Mammary epithelial cell (primary cell): Measurements from ENCODE around the gene GFOD2.

Experiments
- EZH2 ChIP-seq: IDR thresholded peaks from 2 replicates; pipeline ENCODE4 v1.6.1; 2012; ENCODE audit warnings: low read length, inconsistent platforms, borderline replicate concordance
- TF ChIP-seq, protein P1 (sequence below), 2 donors: IDR thresholded peaks in 1 of 2; conservative IDR thresholded peaks in 1 of 2; 2 replicates each; pipeline ENCODE4 v1.5.1; 2011 to 2012; ENCODE audit warnings: inconsistent platforms in 2 of 2, low read length in 2 of 2, mild to moderate bottlenecking in 2 of 2, control low read depth in 1 of 2, low read depth in 1 of 2; ENCODE audit not compliant: insufficient read depth in 1 of 2; ENCODE audit errors: extremely low read depth in 1 of 2

DNA sequence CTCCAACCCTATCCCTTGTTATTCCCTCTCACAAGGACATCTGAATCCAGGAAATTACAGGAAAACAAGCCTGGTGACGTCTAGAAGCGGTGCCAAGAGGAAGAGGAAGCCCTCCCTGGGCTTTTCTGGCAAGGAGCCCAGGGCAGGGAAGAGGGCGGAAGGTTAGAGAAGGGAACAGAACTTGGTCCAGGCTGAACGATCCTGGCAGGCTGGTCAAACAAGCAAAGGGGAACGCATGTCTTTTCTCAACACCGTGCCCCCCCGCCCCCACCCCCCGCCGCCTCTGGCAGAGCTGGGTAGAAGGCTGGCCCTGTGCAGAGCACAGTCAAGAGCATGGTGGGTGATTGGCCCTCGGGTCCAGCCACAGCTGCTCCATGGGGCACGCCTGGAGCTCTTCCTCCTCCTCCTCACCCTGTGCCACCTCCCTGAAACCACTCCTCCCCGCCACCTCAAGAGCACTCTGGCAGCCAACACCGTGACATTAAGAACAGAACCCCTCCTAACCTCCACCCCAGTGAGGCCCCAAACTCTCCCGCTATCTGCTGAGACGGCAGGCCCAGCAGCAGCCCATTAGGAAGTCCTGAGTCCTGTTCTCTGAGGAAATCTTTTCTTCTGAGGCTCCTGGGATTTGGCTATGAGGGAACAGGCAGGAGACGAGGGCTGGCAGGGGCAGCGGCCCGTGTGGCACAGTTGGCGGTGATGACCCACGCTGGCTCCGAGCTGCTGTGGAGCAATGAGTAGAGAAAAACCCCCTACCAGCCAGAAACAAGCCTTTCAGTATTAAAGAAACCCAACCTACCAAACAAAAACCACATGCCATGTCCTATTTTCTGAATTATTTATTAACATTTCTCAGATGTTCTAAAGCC, 45.2 kb downstream of the GFOD2 start:
- TF ChIP-seq, protein P1, sequence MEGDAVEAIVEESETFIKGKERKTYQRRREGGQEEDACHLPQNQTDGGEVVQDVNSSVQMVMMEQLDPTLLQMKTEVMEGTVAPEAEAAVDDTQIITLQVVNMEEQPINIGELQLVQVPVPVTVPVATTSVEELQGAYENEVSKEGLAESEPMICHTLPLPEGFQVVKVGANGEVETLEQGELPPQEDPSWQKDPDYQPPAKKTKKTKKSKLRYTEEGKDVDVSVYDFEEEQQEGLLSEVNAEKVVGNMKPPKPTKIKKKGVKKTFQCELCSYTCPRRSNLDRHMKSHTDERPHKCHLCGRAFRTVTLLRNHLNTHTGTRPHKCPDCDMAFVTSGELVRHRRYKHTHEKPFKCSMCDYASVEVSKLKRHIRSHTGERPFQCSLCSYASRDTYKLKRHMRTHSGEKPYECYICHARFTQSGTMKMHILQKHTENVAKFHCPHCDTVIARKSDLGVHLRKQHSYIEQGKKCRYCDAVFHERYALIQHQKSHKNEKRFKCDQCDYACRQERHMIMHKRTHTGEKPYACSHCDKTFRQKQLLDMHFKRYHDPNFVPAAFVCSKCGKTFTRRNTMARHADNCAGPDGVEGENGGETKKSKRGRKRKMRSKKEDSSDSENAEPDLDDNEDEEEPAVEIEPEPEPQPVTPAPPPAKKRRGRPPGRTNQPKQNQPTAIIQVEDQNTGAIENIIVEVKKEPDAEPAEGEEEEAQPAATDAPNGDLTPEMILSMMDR (conservative IDR thresholded peaks at IDR 0.05 in 1 of 2, IDR thresholded peaks at IDR 0.05 in 1 of 2; ENCODE audit: extremely low read depth in 1 of 2, insufficient read depth in 1 of 2, low read depth in 1 of 2, low read length in 2 of 2): no peak
- no peak for TF ChIP-seq EZH2
